Esophagus mucosa (tissue), 1 donor: Measurements from ENCODE around the gene KRT39. TPM values are rescaled to one million over a fixed set of nuclear protein-coding genes. Genes with fewer than 3 reads are reported as not detected.
"Not testable (repeated sequence)": the region's sequence is repeated elsewhere in the genome, so short reads cannot be mapped to it uniquely, and the experiment has no call there.

Source experiments
- ATAC-seq: fragments of 200-7000 bp; cut with Tn5 transposase; one replicate; pipeline ENCODE4 v1.9.1; 2020
- total RNA-seq: library from RNA; stranded (reverse); gene quantifications from one replicate; pipeline ENCODE4 v1.2.4, GENCODE V29; 2023
- donor health status: DM: yes; HTN: yes; CAD: no.

The KRT39 gene
- total RNA-seq, 1 donor from 2014 or later, result not detected

DNA sequence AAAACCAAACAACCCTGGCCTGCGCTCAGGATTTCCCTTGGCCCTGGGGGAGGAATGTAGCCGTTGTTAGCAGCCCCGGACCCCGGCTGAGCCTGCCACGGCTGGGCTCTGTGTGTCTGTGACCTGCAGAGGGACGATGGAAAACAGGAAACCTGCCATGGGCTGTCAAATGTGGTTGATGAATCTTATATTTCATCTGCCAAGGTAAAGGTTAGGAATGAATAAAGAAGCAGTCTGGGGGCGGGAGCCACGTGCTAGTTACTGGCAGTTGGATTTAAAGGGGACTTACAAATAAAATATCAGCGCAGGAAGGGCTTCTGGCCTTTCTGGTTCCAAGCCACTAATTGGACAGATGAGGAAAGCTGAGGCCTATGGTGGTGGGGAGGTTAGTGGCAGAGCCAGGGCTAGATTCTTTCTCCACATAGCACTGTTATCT is 29.3 kb downstream of the KRT39 start, which contains the start of gene KRT23:
KRT23 (minus strand) TSS at position 263 of the 436 bp plus-strand sequence. CDS start 1,043 bp downstream, outside the sequence.
- peak; percentile 38 for ATAC-seq

DNA sequence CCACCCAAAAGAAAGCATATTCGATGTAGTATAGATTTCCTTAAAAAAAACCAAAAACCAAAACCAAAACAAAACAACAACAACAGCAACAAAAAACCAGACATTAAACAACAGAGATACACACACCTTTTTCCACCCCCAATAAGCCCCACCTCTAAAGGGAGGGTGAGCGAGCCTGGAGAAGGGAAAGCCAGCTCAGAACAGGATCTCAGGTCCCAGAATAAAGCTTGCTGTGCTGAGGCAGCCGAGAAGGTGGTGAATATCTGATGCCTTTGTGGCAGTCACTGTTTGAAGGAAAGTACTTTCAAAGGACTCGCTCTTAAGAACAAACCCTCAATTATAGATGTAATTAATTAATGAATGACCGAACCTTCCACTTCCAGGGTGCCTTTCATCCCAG is 29.8 kb downstream of the KRT39 start:
- ATAC-seq, result peak; percentile 39

DNA sequence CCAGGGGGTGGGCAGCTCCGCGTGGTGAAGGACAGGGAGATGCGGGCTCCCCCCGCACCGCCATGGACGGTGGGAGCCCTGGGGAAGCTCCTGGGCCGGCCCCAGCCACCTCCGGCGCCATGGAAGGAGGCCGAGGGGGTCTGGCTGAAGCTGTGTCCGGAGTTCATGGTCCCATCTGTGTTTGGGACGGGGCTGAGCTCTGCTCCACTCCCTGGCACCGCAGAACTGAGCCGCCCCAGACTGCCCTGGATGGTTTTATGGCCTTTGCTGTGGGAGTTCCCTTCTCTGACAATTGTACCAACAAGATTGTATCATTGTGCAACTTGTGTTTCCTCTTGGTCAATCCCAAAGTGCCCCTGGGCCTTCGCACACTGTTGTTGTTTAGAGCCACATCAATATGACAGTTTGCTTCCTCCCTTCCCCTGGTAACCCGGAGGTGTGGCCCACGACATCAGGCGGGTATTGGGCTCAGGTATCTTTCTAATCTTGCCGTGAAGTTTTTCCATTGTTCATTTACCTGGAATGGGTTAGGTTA is 30.2 kb downstream of the KRT39 start:
- peak; percentile 53 for ATAC-seq

DNA sequence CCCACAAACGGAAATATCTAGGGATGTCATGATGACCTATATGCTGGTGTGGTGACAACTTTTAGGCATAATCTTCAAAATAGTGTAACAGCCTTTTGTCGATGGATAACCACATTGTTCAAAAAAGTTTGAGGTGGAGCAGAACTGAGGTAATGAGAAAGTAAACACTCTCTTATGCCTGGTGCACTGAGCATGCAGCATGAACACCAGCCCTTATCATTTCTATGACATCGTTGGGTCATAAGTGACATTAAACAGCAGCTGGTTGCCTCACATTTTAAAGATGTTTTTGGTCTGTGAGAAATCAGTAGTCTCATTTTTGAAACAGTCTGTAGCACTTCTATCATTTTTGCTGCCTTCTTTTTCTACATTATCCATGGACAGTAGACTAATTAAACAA is 31.1 kb downstream of the KRT39 start:
- ATAC-seq, result no peak

DNA sequence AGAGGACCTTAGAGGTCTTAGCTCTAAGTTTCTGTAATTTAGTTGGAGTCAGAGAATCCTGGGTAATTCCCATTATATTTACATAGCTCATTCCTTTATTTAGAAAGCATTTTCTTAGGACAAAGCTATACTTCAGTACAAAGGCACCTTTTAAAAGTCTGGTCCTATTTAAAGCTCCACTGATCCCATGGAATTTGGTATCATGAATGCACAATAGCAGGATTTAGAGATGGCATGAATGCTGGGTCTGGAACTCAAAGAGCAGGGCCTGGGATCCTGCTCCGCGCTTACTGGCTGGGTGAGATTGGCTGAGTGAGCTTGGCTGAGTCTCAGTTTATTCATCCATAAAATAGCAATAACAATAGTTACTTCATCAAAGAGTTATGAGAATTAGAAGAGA is 34.1 kb downstream of the KRT39 start:
- no peak for ATAC-seq

DNA sequence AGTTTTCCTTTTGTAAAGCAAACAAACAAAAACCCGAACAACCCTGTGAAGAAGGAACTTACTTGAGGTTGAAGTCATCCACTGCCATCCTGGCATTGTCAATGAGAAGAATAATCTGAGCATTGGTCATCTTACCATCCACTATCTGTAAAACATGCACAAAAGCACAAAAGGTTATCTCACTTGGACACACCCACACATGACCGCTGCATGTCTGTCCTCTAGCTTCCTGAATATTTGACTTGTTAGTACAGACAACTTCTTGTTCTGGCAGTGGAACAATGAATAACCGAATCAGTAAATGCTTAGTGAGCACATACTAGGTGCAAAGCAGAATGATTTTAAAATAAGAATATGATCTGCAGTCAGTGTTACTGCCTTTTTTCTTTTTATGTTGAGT is 35.4 kb downstream of the KRT39 start:
- peak; percentile 46 for ATAC-seq

DNA sequence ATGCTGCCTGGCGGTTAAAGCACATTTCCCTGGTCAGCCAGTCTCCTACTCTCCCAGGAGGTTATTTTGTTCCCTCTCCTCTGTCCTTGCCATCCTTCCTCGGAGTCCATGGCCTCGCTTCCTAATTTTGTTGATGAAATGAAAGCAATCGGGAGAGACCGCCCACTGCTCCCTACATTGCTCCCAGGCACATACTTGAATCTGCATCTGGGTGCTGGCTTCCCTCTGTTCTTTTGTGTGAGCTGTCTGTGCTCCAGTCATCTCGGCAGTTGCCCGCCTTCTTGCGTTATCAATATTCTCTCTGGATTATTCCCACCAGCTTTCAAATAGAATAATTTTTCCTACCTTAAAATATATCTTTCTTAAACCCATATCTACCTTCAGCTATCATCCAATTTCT is 40.4 kb downstream of the KRT39 start:
- no peak for ATAC-seq

DNA sequence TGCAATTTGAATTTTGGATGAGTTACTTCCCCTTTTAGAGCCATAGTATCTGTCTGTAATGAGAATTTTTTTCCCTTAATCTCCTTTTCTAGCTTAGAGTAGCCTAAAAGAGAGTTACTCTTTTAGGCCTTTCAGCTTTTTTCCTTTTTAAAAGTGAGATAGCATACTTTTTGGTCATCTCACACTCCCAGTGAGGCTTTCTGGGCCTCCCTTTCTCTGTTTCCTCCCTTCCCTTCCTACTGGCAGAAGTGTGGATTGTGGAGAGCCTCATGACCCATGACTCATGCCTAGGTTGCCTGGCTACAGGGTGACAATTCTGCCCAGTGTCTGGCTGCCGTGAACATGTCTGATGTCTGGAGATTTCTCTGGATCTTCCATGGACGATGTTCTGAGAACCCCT is 44.5 kb downstream of the KRT39 start:
- peak; percentile 87 for ATAC-seq

DNA sequence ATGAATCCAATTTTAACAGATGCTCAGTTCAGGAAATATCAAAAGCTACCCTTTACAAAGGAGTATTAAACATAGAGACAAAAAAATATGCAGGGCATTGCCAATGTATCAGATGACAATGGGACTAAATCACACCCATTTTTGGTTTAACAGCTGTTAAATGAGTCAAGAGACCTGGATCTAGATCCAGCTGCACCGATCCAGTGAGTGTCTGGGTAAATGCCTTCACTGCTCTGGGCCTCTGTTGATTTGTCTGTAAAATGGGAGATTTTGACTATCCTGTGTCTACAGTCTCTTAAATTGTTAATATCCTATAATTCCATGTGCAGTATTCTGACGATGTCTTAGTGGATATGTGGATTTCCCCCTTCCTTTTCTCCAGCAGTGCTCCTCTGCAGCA is 45.7 kb downstream of the KRT39 start:
- ATAC-seq, result no peak

DNA sequence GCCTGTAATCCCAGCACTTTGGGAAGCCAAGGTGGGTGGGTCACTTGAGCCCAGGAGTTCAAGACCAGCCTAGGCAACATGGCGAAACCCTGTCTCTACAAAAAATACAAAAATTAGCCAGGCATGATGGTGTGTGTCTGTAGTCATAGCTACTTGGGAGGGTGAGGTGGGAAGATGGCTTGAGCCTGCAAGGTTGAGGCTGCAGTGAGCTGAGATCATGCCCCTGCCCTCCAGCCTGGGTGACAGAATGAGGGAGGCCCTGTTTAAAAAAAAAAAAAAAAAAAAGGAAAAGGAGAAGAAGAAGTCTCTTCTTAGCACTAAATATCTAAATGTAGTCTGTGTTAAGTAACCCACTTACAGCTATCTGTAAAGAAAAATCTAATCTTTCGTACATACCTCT is 49.6 kb downstream of the KRT39 start:
- ATAC-seq, result not testable (repeated sequence)

DNA sequence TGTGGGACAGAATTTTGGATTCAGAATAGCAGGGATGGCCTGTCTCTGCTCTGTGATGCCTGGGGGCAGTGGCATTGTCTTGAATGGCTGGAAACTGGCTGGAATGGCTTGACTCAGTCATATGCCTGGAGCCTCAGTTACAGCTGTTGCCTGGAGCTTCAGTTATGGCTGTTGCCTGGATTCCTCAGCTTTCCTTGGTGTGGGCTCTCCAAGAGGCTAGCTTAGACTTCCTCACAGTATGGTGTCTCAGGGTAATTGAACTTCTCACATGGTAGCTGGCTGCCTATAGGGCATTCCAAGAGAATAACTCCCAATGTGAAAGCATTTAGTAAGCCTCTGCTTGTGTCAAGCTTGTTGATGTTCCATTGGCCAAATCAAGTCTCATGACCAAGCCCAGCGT is 50.4 kb downstream of the KRT39 start:
- no peak for ATAC-seq

DNA sequence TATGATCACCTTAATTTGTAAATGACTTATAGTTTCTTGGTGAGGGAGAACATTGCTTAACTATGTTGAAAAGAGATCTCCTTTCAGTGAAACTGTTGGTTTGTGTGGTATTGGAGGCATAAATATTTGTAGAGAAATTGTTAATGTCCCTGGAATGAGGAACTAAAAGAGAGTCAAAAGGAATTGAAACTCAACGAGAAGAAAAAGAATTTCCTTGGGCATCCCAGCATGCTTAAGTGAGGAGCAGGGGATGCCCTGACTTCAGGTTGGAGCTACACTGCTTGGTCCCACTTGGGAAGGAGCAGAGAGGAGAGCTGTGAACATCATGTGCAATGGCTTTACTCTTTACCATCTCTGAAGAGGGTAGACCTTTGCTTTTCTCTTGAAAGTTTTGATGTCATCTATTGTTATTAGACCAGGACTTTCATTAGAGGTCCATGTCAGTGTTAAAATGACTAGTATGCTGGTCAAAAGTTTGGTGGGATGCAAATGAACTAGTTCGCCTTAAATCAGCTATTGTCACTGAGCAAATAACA is 51.0 kb downstream of the KRT39 start:
- peak; percentile 6 for ATAC-seq

DNA sequence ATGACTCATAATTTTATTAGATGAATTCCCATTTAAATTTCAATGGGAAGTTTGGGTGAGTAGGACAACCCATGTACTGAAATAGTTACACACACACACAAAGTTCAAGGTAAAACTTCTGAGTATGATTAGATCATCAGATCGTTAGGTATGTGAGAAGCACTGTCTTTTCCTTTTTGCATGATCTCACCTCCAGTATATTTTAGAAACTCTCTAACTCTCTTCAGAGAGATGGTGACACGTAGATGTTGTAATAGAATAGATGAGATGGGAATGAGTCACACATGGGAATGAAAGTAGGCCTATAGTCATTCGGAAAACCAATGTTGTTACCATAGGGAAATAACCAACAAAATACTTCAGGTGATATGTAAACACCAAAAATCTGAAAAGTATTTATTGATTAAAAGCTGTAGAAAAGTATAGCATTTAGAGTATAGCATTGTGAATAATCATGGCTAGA is 51.5 kb downstream of the KRT39 start:
- ATAC-seq, result peak; percentile 92

DNA sequence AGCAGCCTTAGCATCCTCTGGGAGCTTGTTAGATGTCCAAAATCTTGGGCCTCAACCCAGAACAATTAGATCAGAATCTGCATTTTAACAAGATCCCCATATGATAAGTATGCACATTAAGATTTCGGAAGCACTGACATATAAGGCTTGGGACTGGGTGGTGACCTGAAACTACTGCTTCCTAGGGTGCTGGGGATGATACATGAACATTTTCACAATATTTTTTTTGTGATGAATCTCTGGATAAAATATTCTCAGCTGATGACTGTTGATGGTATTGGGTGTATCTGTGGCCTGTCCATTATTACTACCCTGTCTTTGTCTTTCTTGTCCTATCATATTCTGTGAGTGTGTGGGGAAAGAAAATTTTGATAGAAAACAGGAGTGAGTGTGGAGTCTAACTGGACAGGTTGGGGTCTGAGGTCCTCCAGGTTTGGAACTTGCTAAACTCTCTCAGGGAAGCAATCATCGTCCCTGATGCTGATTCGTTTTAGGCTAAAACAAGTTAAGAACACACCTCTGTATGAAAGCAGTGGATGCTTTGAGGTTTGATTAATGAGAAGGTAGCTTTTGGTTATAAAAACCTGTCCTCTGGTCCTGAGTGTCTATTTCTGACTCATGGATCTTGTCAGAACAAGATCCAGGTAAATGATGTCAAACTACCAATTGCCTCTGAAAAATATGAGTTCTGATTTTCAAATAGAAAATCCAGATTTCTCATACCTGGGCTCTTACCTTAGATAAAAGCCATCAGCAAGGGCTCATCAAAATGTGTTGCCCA is 52.5 kb downstream of the KRT39 start:
- peak; percentile 40 for ATAC-seq

DNA sequence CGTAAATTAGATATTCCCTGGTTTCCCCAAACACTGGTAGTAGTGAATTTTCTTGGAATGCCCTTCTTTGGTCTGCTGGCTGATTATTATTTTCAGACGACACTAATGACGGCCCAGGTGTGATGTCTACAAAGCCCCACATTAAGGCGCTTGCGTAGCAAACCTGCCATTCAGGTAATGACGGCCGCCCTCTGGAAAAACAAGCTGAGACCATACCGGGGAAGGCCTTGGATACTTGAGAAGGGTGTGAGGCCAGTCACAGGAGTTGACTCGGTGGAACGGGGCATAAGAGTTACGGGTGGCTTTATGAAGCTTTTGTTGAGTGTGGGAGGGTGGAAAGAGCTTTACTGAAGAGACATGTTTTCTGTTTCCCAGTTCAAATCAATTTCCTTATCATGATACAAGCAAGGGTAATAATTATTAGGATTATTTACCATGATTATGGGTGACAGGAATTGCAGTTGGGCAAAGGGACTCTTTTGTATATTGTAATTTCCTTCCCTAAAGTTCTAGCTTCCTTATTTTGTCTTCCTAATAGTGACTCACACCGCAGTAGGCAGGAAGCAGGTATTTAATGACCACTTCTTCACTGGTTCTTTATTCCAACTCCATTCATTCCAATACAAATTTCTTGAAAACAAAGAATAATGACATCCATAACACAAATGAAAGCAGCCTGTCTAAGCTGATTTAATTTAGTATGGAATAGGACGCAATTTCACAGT is 54.1 kb downstream of the KRT39 start:
- no peak for ATAC-seq

DNA sequence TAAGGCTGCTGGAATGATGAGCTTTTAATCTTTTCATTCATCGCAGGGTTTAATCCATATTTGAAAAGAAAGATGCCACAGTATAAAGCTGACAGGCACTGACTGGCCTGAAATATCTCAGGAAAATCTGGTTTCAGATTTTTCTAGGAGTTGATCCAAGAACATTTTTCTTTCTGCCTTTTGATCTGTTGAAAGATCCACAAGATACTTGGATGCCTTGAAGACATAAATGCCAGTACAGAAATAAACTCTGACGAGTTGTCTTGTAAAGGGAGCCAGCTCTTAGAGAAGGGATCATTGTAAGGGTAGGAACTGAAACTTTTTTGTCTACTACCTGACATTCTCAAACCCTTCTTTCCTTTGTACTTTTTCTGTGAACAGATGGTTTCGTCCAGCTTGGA is 56.3 kb downstream of the KRT39 start:
- ATAC-seq, result peak; percentile 28

DNA sequence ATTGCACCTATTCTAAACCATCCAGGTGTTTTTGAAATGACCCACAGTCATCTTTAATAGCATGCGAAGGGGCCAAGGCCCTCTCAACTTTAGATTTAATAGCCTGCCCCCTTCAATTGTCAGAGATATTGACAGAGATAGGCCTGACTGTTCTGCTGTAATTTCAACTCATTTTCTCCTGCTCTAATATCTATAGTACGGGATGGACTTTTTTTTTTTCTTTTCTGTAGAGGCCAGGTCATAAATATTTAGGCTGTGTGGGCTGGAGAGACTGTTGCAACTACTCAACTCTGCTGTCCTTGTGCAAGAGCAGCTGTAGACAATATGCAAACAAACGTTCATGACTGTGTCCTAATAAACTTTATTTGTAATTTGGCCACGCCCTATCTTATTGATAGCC is 57.0 kb downstream of the KRT39 start:
- peak; percentile 35 for ATAC-seq

DNA sequence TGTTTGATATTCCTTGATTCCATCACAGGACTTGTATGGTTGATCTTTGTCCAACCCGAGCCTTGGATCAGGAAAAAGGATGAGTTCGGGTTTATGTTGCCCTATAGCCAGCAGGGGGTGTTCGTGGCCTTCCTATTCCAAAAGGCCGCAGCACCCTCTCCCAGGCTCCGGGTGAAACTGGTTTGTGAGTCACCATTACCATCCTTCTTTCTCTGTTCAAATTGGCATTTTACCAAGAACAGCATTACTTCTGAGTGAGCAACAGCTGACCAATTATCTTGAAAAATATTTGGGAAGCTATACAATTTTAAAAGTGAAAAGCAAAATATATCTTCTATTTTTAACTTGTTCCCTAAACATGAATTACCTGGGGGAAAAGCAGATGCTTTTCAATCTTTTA is 57.4 kb downstream of the KRT39 start:
- ATAC-seq, result peak; percentile 96

Other genes starting within 250 kb of the KRT39 start
- not detected for gene KRT25, start 211.6 kb downstream of the KRT39 start, total RNA-seq
- not detected for gene KRT26, start 194.7 kb downstream of the KRT39 start, total RNA-seq
- gene KRT27, start 184.4 kb downstream of the KRT39 start, total RNA-seq, result not detected
- not detected for gene KRT28, start 167.0 kb downstream of the KRT39 start, total RNA-seq
- gene KRT10, start 144.3 kb downstream of the KRT39 start, total RNA-seq, result 50.3 TPM
- gene KRT12, start 99.7 kb downstream of the KRT39 start, total RNA-seq, result not detected
- 0.20 TPM for gene KRT20, start 81.7 kb downstream of the KRT39 start, total RNA-seq
- gene KRT23, start 29.3 kb downstream of the KRT39 start, total RNA-seq, result 3.1 TPM
- not detected for gene KRT40, start 17.4 kb upstream of the KRT39 start, total RNA-seq
- not detected for gene KRTAP3-3, start 27.2 kb upstream of the KRT39 start, total RNA-seq
- gene KRTAP3-2, start 33.0 kb upstream of the KRT39 start, total RNA-seq, result not detected
- gene KRTAP3-1, start 42.2 kb upstream of the KRT39 start, total RNA-seq, result not detected
- gene KRTAP1-5, start 60.3 kb upstream of the KRT39 start, total RNA-seq, result not detected
- gene KRTAP1-4, start 63.2 kb upstream of the KRT39 start, total RNA-seq, result not detected
- not detected for gene KRTAP1-3, start 67.9 kb upstream of the KRT39 start, total RNA-seq
- not detected for gene KRTAP1-1, start 74.5 kb upstream of the KRT39 start, total RNA-seq
- gene KRTAP2-1, start 80.4 kb upstream of the KRT39 start, total RNA-seq, result not detected
- not detected for gene KRTAP2-2, start 88.3 kb upstream of the KRT39 start, total RNA-seq
- not detected for gene KRTAP2-3, start 93.2 kb upstream of the KRT39 start, total RNA-seq
- gene KRTAP2-4, start 98.9 kb upstream of the KRT39 start, total RNA-seq, result not detected
- not detected for gene KRTAP4-7, start 117.2 kb upstream of the KRT39 start, total RNA-seq
- not detected for gene KRTAP4-8, start 131.2 kb upstream of the KRT39 start, total RNA-seq
- gene KRTAP4-16, start 135.3 kb upstream of the KRT39 start, total RNA-seq, result not detected
- not detected for gene KRTAP4-9, start 138.4 kb upstream of the KRT39 start, total RNA-seq
- not detected for gene KRTAP4-11, start 151.4 kb upstream of the KRT39 start, total RNA-seq
- gene KRTAP4-12, start 157.2 kb upstream of the KRT39 start, total RNA-seq, result not detected
- gene KRTAP4-6, start 173.6 kb upstream of the KRT39 start, total RNA-seq, result not detected
- not detected for gene KRTAP4-5, start 182.9 kb upstream of the KRT39 start, total RNA-seq
- gene KRTAP4-4, start 193.8 kb upstream of the KRT39 start, total RNA-seq, result not detected
- gene KRTAP4-3, start 201.3 kb upstream of the KRT39 start, total RNA-seq, result not detected
- not detected for gene KRTAP4-2, start 211.3 kb upstream of the KRT39 start, total RNA-seq
- not detected for gene KRTAP4-1, start 218.0 kb upstream of the KRT39 start, total RNA-seq
- not detected for gene KRTAP9-1, start 222.9 kb upstream of the KRT39 start, total RNA-seq